Kidney epithelial cell (primary cell): ENCODE results near the gene GZMM. TPM values are rescaled to one million over a fixed set of nuclear protein-coding genes. Genes with fewer than 3 reads are reported as not detected.

Source experiments
- DNase-seq: peaks from one replicate; pipeline ENCODE4 v3.0.0-alpha.2; 2010; ENCODE audit warnings: low read depth
- H3K27me3 ChIP-seq: 2 replicates; pipeline ENCODE4 v1.6.0; 2011; ENCODE audit warnings: low read length; ENCODE audit not compliant: control insufficient read depth, insufficient read depth
- H3K36me3 ChIP-seq: 2 replicates; pipeline ENCODE4 v1.5.1; 2011; ENCODE audit warnings: low read length; ENCODE audit not compliant: control insufficient read depth, insufficient read depth
- H3K4me3 ChIP-seq: 2 replicates; pipeline ENCODE4 v1.5.1; 2011; ENCODE audit warnings: low read depth, mild to moderate bottlenecking, control low read depth, low read length
- CTCF ChIP-seq: IDR thresholded peaks from 2 replicates; pipeline ENCODE4 v1.5.1; 2011; ENCODE audit warnings: mild to moderate bottlenecking, moderate library complexity, low read length, control low read depth, inconsistent platforms; ENCODE audit not compliant: insufficient read depth, poor library complexity, severe bottlenecking
- total RNA-seq: library from RNA; depleted of rRNA; stranded (reverse); fragments of >200 nt; gene quantifications from 2 replicates; pipeline ENCODE4 v1.2.3, GENCODE V29; 2015

GZMM gene
- total RNA-seq, 1 donor from 2014 or later = not detected

GRCh38 chr19:556611-557382 is 12.9 kb downstream of the GZMM start:
- DNase-seq = no peak
- Histone ChIP-seq H3K27me3 (no peaks in the 10 kb centered on the region), H3K36me3 (no peaks in the 10 kb centered on the region), H3K4me3 (no peak overlapping the region)
- no peak for TF ChIP-seq CTCF

GRCh38 chr19:558770-559439 is 15.1 kb downstream of the GZMM start:
- Histone ChIP-seq H3K4me3 (no peak overlapping the region), H3K36me3 (no peaks in the 10 kb centered on the region), H3K27me3 (no peaks in the 10 kb centered on the region)
- TF ChIP-seq CTCF = no peak
- no peak for DNase-seq

- no peaks in the 10 kb centered on the region for H3K27me3 ChIP-seq
- no peak for DNase-seq
- H3K4me3 ChIP-seq = no peak overlapping the region
- no peak for TF ChIP-seq CTCF
- H3K36me3 ChIP-seq = no peaks in the 10 kb centered on the region
These were observed 16.3 kb downstream of the GZMM start for GRCh38 chr19:560121-560520.

GRCh38 chr19:566403-566802 is 22.6 kb downstream of the GZMM start:
- Histone ChIP-seq H3K27me3 (no peaks in the 10 kb centered on the region), H3K4me3 (no peak overlapping the region), H3K36me3 (no peaks in the 10 kb centered on the region)
- DNase-seq = no peak
- no peak for TF ChIP-seq CTCF

GRCh38 chr19:566844-567243 is 23.0 kb downstream of the GZMM start:
- no peak for TF ChIP-seq CTCF
- no peak for DNase-seq
- H3K27me3 ChIP-seq = no peaks in the 10 kb centered on the region
- no peak overlapping the region for H3K4me3 ChIP-seq
- no peaks in the 10 kb centered on the region for H3K36me3 ChIP-seq

- no peaks in the 10 kb centered on the region for H3K36me3 ChIP-seq
- no peak for DNase-seq
- no peak for TF ChIP-seq CTCF
- no peaks in the 10 kb centered on the region for H3K27me3 ChIP-seq
- H3K4me3 ChIP-seq = no peak overlapping the region
These were observed 23.5 kb downstream of the GZMM start for GRCh38 chr19:567296-567900.
